SU-DHL-6 (cell line): ENCODE data around the gene MPI.

Experiments
- EZH2phosphoT487 ChIP-seq: fragments of 200-600 bp; sonication (generic), shearing (Covaris generic); conservative IDR thresholded peaks from 2 replicates; pipeline ENCODE4 v1.6.1; 2018; ENCODE audit warnings: mild to moderate bottlenecking, antibody characterized with exemption, low read length, moderate library complexity, mixed read lengths
- TF ChIP-seq, protein P1 (sequence below): fragments of 200-600 bp; sonication (generic); IDR thresholded peaks from one replicate; pipeline ENCODE4 v1.5.1; 2017; ENCODE audit warnings: antibody characterized with exemption, mild to moderate bottlenecking, low read length, moderate library complexity; ENCODE audit not compliant: insufficient read depth, poor library complexity, severe bottlenecking

DNA sequence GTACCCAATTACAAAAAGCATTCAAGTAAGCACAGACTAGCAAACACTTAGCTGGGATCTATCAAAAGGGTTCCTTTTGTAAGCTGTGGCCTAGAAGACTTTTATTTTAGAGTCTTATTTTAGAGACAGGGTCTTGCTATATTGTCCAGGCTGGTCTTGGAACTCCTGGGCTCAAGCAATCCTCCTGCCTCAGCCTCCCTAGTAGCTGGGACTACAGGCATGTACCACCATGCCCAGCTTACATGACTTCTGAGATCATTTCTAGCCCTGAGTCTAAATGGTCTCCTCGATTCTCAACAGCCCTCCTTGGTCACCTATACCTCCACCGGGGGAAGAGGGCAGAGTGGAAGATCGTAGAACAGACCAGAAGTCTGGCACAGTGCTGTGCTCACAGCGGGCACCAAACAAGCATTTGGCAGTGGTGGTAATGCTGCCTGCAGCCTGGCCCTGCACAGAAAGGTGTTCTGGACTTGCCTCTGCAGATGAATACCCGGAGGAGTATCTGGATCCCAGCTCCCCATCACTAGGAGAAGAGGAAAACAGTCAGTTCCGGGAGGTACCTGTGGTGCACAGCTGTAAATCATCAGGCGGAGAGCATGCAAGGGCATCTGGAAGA lies 14.5 kb downstream of the MPI start:
- TF ChIP-seq, protein P1, sequence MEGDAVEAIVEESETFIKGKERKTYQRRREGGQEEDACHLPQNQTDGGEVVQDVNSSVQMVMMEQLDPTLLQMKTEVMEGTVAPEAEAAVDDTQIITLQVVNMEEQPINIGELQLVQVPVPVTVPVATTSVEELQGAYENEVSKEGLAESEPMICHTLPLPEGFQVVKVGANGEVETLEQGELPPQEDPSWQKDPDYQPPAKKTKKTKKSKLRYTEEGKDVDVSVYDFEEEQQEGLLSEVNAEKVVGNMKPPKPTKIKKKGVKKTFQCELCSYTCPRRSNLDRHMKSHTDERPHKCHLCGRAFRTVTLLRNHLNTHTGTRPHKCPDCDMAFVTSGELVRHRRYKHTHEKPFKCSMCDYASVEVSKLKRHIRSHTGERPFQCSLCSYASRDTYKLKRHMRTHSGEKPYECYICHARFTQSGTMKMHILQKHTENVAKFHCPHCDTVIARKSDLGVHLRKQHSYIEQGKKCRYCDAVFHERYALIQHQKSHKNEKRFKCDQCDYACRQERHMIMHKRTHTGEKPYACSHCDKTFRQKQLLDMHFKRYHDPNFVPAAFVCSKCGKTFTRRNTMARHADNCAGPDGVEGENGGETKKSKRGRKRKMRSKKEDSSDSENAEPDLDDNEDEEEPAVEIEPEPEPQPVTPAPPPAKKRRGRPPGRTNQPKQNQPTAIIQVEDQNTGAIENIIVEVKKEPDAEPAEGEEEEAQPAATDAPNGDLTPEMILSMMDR = no peak
- no peak for TF ChIP-seq EZH2phosphoT487
